HEK293T (cell line): Measurements from ENCODE around the gene CCL14.

Source experiments
- BHLHE40 ChIP-seq: fragments of 450-650 bp; IDR thresholded peaks from 2 replicates; pipeline ENCODE4 v1.6.1; 2016; ENCODE audit warnings: mild to moderate bottlenecking, moderate library complexity, borderline replicate concordance
- ELF4 ChIP-seq: fragments of 450-650 bp; IDR thresholded peaks from 2 replicates; pipeline ENCODE4 v1.6.1; 2017; ENCODE audit warnings: antibody characterized with exemption
- FOXM1 ChIP-seq: fragments of 450-650 bp; IDR thresholded peaks from 2 replicates; pipeline ENCODE4 v1.6.1; 2017; ENCODE audit warnings: mild to moderate bottlenecking, borderline replicate concordance
- L3MBTL2 ChIP-seq: fragments of 450-650 bp; conservative IDR thresholded peaks from 2 replicates; pipeline ENCODE4 v1.6.1; 2016; ENCODE audit warnings: mild to moderate bottlenecking
- PKNOX1 ChIP-seq: fragments of 450-650 bp; IDR thresholded peaks from 2 replicates; pipeline ENCODE4 v1.6.1; 2016
- SP1 ChIP-seq: fragments of 450-650 bp; IDR thresholded peaks from 2 replicates; pipeline ENCODE4 v1.6.1; 2017

DNA sequence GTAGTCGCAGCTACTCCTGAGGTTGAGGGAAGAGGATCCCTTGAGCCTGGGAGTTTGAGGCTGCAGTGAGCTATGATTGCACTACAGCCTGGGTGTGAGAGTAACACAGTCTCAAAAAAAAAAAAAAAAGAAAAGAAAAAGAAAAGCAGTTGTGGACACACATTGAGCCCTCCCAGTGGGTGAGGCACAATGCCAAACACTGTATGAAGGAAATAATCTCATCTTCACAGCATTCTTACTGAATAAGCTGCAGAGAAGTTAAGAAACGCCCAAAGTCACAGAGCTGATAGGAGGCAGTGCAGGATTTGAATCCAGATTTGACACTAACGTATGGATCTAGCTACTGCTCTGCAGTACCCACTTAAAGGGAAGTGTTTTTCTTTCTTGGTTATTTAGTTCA lies 37.1 kb downstream of the CCL14 start:
- TF ChIP-seq FOXM1 (no peak), L3MBTL2 (no peak), ELF4 (no peak), SP1 (no peak), PKNOX1 (no peak), BHLHE40 (no peak)
